ENCODE measurements around the gene SEPTIN7.

DNA sequence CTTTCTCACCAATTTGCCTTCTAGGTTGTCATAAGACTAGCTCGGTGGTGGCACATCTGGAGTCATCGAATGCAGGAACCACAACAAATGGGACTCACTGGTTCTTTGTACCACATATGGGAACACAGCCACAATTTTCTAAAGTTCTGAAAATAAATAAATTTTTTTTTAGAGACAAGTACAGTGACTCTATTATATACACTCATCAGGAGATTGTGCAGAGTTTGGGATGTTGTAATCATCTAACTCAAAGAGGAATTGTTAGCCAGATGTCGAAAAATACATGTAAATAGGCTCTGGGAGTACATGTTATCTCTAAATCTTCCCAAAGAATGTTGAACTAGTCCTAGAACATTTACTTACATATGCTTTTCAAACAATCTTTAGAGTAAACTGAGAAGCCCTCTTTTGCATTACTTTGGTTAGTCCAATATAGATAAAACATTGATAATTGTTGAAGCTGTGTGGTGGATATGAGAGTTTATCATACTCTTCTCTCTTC, 19.6 kb upstream of the SEPTIN7 start:
- TF ChIP-seq, protein P1, sequence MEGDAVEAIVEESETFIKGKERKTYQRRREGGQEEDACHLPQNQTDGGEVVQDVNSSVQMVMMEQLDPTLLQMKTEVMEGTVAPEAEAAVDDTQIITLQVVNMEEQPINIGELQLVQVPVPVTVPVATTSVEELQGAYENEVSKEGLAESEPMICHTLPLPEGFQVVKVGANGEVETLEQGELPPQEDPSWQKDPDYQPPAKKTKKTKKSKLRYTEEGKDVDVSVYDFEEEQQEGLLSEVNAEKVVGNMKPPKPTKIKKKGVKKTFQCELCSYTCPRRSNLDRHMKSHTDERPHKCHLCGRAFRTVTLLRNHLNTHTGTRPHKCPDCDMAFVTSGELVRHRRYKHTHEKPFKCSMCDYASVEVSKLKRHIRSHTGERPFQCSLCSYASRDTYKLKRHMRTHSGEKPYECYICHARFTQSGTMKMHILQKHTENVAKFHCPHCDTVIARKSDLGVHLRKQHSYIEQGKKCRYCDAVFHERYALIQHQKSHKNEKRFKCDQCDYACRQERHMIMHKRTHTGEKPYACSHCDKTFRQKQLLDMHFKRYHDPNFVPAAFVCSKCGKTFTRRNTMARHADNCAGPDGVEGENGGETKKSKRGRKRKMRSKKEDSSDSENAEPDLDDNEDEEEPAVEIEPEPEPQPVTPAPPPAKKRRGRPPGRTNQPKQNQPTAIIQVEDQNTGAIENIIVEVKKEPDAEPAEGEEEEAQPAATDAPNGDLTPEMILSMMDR (IDR thresholded peaks at IDR 0.05) = no peak
- TF ChIP-seq POLR2A (IDR thresholded peaks at IDR 0.05) = no peak
